ENCODE results near the gene SPART. TPM values are rescaled to one million over a fixed set of nuclear protein-coding genes. Genes with fewer than 3 reads are reported as not detected.

The SPART gene
- polyA plus RNA-seq, 1 of the 3 experiments (the other 2 are of a cell fraction), result 4.8 TPM

DNA sequence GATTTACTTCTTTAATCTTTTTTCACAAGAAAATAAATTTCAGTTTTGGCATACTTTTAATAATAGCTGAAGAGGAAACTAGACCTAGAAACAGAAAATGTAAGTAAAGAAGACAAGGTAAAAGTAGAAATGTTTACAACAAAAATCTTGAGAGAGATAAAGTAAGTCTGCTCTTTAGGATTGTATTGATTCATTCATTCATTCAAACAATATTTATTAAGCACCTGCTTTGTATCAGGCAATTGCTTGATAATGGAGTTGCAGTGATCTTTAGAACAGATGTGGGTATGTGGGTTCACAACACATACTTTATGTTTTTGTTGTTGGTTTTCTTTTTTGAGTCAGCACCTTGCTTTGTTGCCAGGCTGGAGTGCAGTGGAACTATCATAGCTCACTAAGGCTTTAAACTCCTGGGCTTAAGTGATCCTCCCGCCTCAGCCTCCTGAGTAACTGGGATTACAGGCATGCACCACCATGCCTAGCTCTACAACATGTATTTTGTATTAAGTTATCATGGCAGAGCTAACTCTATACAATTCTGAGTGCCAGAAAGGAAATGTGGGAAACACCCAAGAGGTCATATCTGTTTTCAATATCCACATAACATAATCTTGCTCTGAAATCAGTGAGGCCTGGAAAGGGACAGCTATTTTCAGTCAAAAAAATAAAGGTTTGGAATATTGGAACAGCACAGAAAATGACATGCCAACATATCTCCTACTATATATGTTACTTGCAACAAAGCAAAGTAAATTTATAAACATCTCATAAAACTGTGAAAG is 8.8 kb upstream of the SPART start:
- Histone ChIP-seq H3K4me3 (ENCODE audit: low read depth in 2 of 2, low read length in 1 of 2) (no peak overlapping the region), H3K9me2 (no peaks in the 10 kb centered on the region), H3K9me3 (no peaks in the 10 kb centered on the region), H3K36me3 (replicated peaks in 1 of 2; ENCODE audit: control insufficient read depth in 1 of 2, insufficient read depth in 2 of 2, low read length in 1 of 2) (no peaks in the 10 kb centered on the region), H3K27ac (ENCODE audit: low read depth in 2 of 2, low read length in 1 of 2) (no peak overlapping the region), H3K9ac (no peak overlapping the region), H3K4me1 (ENCODE audit: control insufficient read depth in 1 of 2, insufficient read depth in 2 of 2, low read depth in 1 of 2, low read length in 1 of 2) (no peaks in the 10 kb centered on the region; a peak in 1 of 4 replicates), H3F3A (replicated peaks; ENCODE audit: insufficient read depth) (no peaks in the 10 kb centered on the region), H3K4me2 (no peak overlapping the region), H4K20me1 (ENCODE audit: insufficient read depth) (no peaks in the 10 kb centered on the region), H2AFZ (ENCODE audit: low read depth) (no peak overlapping the region), H3K27me3 (ENCODE audit: insufficient read depth) (no peaks in the 10 kb centered on the region; the same call in 1 of the 2 replicates), H3K79me2 (ENCODE audit: insufficient read depth) (no peaks in the 10 kb centered on the region)
- ChIA-PET POLR2A (no interaction called here), CTCF (interaction anchor here (1.0 to 1.6 kb wide), 6 partner anchors 8 to 72 kb away, joined by 3 to 6 read pairs (median 3); no protein-coding TSS in a partner anchor)
- TF ChIP-seq NFIC (IDR thresholded peaks at IDR 0.05; ENCODE audit: borderline replicate concordance), result no peak
- TF ChIP-seq SIN3A (IDR thresholded peaks at IDR 0.05; ENCODE audit: borderline replicate concordance, low read depth, low read length), result no peak
- TF ChIP-seq GATA2 (CRISPR knock-in tag; IDR thresholded peaks at IDR 0.05), result no peak
- no peak for TF ChIP-seq RFX5 (IDR thresholded peaks at IDR 0.05; ENCODE audit: low read length)
- TF ChIP-seq, protein P1, sequence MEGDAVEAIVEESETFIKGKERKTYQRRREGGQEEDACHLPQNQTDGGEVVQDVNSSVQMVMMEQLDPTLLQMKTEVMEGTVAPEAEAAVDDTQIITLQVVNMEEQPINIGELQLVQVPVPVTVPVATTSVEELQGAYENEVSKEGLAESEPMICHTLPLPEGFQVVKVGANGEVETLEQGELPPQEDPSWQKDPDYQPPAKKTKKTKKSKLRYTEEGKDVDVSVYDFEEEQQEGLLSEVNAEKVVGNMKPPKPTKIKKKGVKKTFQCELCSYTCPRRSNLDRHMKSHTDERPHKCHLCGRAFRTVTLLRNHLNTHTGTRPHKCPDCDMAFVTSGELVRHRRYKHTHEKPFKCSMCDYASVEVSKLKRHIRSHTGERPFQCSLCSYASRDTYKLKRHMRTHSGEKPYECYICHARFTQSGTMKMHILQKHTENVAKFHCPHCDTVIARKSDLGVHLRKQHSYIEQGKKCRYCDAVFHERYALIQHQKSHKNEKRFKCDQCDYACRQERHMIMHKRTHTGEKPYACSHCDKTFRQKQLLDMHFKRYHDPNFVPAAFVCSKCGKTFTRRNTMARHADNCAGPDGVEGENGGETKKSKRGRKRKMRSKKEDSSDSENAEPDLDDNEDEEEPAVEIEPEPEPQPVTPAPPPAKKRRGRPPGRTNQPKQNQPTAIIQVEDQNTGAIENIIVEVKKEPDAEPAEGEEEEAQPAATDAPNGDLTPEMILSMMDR (IDR thresholded peaks at IDR 0.05), result no peak
- TF ChIP-seq TEAD4 (IDR thresholded peaks at IDR 0.05; ENCODE audit: borderline replicate concordance, insufficient read depth), result no peak
- no peak for TF ChIP-seq FOXJ3 (CRISPR knock-in tag; IDR thresholded peaks at IDR 0.05)
- TF ChIP-seq RAD21 (IDR thresholded peaks at IDR 0.05; ENCODE audit: low read length), result no peak
- no peak for TF ChIP-seq EP300 (IDR thresholded peaks at IDR 0.05; ENCODE audit: borderline replicate concordance in 1 of 2, low read depth in 1 of 2, low read length in 1 of 2)
- TF ChIP-seq, protein P2, sequence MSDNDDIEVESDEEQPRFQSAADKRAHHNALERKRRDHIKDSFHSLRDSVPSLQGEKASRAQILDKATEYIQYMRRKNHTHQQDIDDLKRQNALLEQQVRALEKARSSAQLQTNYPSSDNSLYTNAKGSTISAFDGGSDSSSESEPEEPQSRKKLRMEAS (IDR thresholded peaks at IDR 0.05; ENCODE audit: low read depth), result no peak
- TF ChIP-seq, protein P3, sequence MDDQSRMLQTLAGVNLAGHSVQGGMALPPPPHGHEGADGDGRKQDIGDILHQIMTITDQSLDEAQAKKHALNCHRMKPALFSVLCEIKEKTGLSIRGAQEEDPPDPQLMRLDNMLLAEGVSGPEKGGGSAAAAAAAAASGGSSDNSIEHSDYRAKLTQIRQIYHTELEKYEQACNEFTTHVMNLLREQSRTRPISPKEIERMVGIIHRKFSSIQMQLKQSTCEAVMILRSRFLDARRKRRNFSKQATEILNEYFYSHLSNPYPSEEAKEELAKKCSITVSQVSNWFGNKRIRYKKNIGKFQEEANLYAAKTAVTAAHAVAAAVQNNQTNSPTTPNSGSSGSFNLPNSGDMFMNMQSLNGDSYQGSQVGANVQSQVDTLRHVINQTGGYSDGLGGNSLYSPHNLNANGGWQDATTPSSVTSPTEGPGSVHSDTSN (IDR thresholded peaks at IDR 0.05), result no peak
- TF ChIP-seq FOSL2 (IDR thresholded peaks at IDR 0.05; ENCODE audit: borderline replicate concordance, low read depth), result no peak
- TF ChIP-seq YY1 (IDR thresholded peaks at IDR 0.05; ENCODE audit: low read depth), result no peak
- no peak for TF ChIP-seq CHD2 (IDR thresholded peaks at IDR 0.05; ENCODE audit: low read length, partially characterized antibody)
- TF ChIP-seq, protein P4, sequence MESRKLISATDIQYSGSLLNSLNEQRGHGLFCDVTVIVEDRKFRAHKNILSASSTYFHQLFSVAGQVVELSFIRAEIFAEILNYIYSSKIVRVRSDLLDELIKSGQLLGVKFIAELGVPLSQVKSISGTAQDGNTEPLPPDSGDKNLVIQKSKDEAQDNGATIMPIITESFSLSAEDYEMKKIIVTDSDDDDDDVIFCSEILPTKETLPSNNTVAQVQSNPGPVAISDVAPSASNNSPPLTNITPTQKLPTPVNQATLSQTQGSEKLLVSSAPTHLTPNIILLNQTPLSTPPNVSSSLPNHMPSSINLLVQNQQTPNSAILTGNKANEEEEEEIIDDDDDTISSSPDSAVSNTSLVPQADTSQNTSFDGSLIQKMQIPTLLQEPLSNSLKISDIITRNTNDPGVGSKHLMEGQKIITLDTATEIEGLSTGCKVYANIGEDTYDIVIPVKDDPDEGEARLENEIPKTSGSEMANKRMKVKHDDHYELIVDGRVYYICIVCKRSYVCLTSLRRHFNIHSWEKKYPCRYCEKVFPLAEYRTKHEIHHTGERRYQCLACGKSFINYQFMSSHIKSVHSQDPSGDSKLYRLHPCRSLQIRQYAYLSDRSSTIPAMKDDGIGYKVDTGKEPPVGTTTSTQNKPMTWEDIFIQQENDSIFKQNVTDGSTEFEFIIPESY (IDR thresholded peaks at IDR 0.05; ENCODE audit: borderline replicate concordance, low read depth), result no peak
- no peak for DNase-seq
- 65% methylated on average over 1 of the region's 1 CpG for WGBS (ENCODE audit: low lambda C conversion rate)

Data from SK-N-SH (cell line).